Measurements from ENCODE around the gene GORASP1. TPM values are rescaled to one million over a fixed set of nuclear protein-coding genes. Genes with fewer than 3 reads are reported as not detected.
"Not testable (repeated sequence)": the region's sequence is repeated elsewhere in the genome, so short reads cannot be mapped to it uniquely, and the experiment has no call there.

GORASP1 gene
- polyA plus RNA-seq, 2 donors, result 30.9 to 32.0 TPM

DNA sequence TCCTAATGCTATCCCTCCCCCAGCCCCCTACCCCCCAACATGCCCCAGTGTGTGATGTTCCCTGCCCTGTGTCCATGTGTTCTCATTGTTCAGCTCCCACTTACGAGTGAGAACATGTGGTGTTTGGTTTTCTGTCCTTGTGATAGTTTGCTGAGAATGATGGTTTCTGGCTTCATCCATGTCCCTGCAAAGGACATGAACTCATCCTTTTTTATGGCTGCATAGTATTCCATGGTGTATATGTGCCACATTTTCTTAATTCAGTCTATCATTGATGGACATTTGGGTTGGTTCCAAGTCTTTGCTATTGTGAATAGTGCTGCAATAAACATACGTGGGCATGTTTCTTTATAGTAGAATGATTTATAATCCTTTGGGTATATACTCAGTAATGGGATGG is 46.2 kb downstream of the GORASP1 start:
- not testable (repeated sequence) for H3K27ac ChIP-seq (ENCODE audit: low read depth in 2 of 2, low read length in 1 of 2); H3K27me3 ChIP-seq (ENCODE audit: control insufficient read depth in 1 of 2, insufficient read depth in 2 of 2, low read length in 2 of 2); H3K9me3 ChIP-seq (ENCODE audit: control insufficient read depth in 2 of 2, insufficient read depth in 1 of 2, low read depth in 1 of 2, low read length in 1 of 2); H3K36me3 ChIP-seq (ENCODE audit: control insufficient read depth in 2 of 2, insufficient read depth in 2 of 2, low read length in 1 of 2); H3K4me3 ChIP-seq (ENCODE audit: low read depth in 1 of 2, low read length in 2 of 2); H3K4me1 ChIP-seq (ENCODE audit: control insufficient read depth in 2 of 2, insufficient read depth in 2 of 2, low read length in 1 of 2)
- 79 to 82% methylated on average over 2 of the region's 2 CpGs for WGBS, 2 donors

DNA sequence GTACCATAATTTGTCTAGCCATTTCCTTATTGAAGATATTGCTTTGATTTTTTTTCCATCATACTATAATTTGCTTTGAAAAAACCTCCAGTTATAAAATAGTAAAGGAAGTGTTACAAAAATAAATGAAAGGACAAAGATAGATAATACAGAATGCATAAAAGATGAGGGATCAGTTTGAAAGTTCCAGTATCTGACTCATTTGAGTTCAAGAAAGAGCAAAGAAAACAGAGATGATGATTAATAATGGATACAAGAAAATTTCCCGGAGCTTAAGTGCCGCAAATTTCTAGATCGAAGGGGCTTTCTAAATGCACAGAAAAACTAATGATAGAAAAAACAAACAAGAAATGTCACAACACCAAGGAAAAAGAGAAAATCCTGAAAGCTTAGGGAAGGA is 51.3 kb downstream of the GORASP1 start:
- Histone ChIP-seq H3K4me1 (ENCODE audit: control insufficient read depth in 2 of 2, insufficient read depth in 2 of 2, low read length in 1 of 2) (peaks cover 0 to 2% of the 10 kb centered on the region in 2 donors), H3K36me3 (ENCODE audit: control insufficient read depth in 2 of 2, insufficient read depth in 2 of 2, low read length in 1 of 2) (no peaks in the 10 kb centered on the region), H3K4me3 (ENCODE audit: low read depth in 1 of 2, low read length in 2 of 2) (no peak overlapping the region), H3K27ac (ENCODE audit: low read depth in 2 of 2, low read length in 1 of 2) (no peak overlapping the region), H3K27me3 (ENCODE audit: control insufficient read depth in 1 of 2, insufficient read depth in 2 of 2, low read length in 2 of 2) (no peaks in the 10 kb centered on the region), H3K9me3 (ENCODE audit: control insufficient read depth in 2 of 2, insufficient read depth in 1 of 2, low read depth in 1 of 2, low read length in 1 of 2) (no peaks in the 10 kb centered on the region)
- WGBS, 2 donors, result 55 to 73% methylated on average over 3 of the region's 3 CpGs

DNA sequence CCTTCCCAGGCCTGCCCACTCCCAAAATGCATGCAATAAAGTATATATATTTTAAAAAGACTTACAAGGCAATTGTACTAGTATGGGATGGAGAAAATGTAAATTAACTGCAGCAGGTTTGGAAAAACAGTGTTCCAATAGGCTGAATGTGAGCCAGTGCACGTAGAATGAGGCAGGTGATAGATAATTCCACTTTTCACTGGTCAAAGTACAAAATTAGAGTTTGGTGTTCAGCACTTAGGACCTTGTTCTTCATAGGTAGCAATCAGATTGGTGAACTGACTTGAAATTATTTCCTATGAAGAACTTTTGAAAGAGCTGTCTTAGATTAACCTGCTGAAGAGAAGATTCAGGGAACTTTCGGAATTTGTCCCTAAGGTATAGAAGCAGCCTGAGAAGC is 53.7 kb downstream of the GORASP1 start:
- H3K4me1 ChIP-seq (ENCODE audit: control insufficient read depth in 2 of 2, insufficient read depth in 2 of 2, low read length in 1 of 2), result peaks cover 0 to 2% of the 10 kb centered on the region in 2 donors
- no peaks in the 10 kb centered on the region for H3K27me3 ChIP-seq (ENCODE audit: control insufficient read depth in 1 of 2, insufficient read depth in 2 of 2, low read length in 2 of 2)
- no peak overlapping the region for H3K27ac ChIP-seq (ENCODE audit: low read depth in 2 of 2, low read length in 1 of 2)
- no peaks in the 10 kb centered on the region for H3K36me3 ChIP-seq (ENCODE audit: control insufficient read depth in 2 of 2, insufficient read depth in 2 of 2, low read length in 1 of 2)
- no peak overlapping the region for H3K4me3 ChIP-seq (ENCODE audit: low read depth in 1 of 2, low read length in 2 of 2)
- no peaks in the 10 kb centered on the region for H3K9me3 ChIP-seq (ENCODE audit: control insufficient read depth in 2 of 2, insufficient read depth in 1 of 2, low read depth in 1 of 2, low read length in 1 of 2)
- 83 to 88% methylated on average over 2 of the region's 2 CpGs for WGBS, 2 donors

DNA sequence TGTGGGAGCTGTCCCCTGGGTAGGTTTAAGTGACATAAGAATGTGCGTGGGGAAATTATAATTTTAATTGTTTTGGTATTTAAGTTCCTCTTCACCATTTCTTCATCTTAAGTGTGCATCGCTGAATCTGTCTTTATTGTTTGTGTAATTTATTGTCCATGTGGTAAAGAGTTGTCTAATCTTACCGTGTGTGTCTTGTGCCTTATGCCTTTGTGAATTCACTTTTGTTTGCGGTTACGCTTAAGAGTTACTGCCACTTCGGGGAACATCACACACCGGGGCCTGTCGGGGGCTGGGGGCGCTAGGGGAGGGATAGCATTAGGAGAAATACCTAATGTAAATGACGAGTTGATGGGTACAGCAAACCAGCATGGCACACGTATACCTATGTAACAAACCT is 54.8 kb downstream of the GORASP1 start:
- Histone ChIP-seq H3K27me3 (ENCODE audit: control insufficient read depth in 1 of 2, insufficient read depth in 2 of 2, low read length in 2 of 2) (no peaks in the 10 kb centered on the region), H3K4me1 (ENCODE audit: control insufficient read depth in 2 of 2, insufficient read depth in 2 of 2, low read length in 1 of 2) (no peaks in the 10 kb centered on the region), H3K36me3 (ENCODE audit: control insufficient read depth in 2 of 2, insufficient read depth in 2 of 2, low read length in 1 of 2) (no peaks in the 10 kb centered on the region), H3K9me3 (ENCODE audit: control insufficient read depth in 2 of 2, insufficient read depth in 1 of 2, low read depth in 1 of 2, low read length in 1 of 2) (no peaks in the 10 kb centered on the region), H3K4me3 (ENCODE audit: low read depth in 1 of 2, low read length in 2 of 2) (peak overlapping the region; percentile 68 to 85), H3K27ac (ENCODE audit: low read depth in 2 of 2, low read length in 1 of 2) (no peak overlapping the region)
- 2 to 4% methylated on average over 11 of the region's 11 CpGs for WGBS, 2 donors

DNA sequence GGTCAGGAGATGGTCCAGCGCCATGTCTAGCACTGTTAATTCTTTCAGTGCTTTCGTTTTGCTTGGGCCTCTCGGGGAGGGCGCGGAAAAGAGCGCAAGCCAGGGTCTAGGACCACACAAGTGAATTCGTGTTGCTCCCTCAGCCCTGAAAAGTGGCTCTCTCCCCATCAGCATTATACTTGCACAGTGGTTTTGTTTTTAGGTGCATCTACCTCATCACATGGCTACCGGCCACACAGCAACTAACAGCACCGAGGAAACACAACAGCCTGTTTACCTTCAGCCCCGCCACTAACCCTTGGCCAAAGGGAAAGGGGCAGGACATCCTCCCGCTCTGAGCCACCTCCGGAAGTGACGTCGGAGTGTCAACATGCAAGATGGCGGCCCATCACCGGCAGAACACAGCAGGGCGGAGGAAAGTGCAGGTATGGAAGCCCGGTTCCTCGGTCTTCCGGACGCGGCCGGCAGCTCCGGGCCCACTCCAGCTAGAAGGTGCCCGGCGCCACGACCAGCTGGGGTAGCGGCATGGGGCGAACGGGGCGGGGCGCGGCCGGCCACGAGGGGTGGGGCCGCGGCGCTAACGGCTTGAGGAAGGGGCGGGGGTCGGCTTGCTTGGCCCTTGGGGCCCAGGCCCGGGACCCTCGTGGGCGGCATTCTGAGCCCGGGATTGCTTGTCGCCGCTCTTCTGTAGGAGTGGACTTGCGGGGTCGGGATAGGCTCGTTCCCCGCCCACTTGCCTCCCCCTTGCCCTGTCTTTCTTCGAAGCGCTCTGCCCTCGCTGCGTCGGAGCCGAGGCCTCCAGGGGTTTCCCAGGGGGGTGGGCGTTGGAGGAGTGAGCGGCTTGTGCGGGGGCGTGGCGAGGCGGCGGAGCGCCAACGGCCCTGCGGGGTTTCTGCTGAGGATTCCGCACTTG is 55.5 kb downstream of the GORASP1 start, which contains the start of the genes SCN11A and WDR48:
Gene SCN11A (minus strand): TSS at position 296 of the 913 bp plus-strand sequence. CDS start 101,582 bp downstream, outside the sequence.
Gene WDR48 (plus strand): TSS at position 368 of the 913 bp plus-strand sequence. CDS start 10 bp downstream, at position 378.
- WGBS, 2 donors, result 1% methylated on average over 68 of the region's 68 CpGs
- Histone ChIP-seq H3K9me3 (ENCODE audit: control insufficient read depth in 2 of 2, insufficient read depth in 1 of 2, low read depth in 1 of 2, low read length in 1 of 2) (no peaks in the 10 kb centered on the region), H3K4me1 (ENCODE audit: control insufficient read depth in 2 of 2, insufficient read depth in 2 of 2, low read length in 1 of 2) (no peaks in the 10 kb centered on the region), H3K27me3 (ENCODE audit: control insufficient read depth in 1 of 2, insufficient read depth in 2 of 2, low read length in 2 of 2) (no peaks in the 10 kb centered on the region), H3K27ac (ENCODE audit: low read depth in 2 of 2, low read length in 1 of 2) (peak within 1 kb of the TSS; percentile 66 to 91), H3K36me3 (ENCODE audit: control insufficient read depth in 2 of 2, insufficient read depth in 2 of 2, low read length in 1 of 2) (no peaks in the 10 kb centered on the region), H3K4me3 (ENCODE audit: low read depth in 1 of 2, low read length in 2 of 2) (peak within 1 kb of the TSS; percentile 68 to 85)

DNA sequence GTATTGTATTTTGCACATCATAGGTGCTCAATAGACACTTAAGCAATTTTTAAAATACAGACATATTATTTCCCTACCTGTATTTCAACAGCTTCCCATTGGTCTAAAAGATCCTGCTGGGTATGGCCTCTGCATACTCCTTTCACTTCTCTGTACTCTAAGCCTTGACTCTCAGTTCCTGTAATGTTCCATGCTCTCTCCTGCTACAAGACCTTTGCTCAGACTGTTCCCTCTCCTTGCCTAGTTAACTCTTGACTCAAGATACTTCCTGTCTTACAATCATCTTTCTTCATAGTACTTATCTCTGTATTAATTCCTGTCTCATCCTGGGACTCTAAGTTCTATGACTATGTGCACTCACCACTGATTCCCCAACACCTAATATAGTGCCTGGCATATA is 57.4 kb downstream of the GORASP1 start:
- H3K27ac ChIP-seq (ENCODE audit: low read depth in 2 of 2, low read length in 1 of 2), result no peak overlapping the region
- no peaks in the 10 kb centered on the region for H3K36me3 ChIP-seq (ENCODE audit: control insufficient read depth in 2 of 2, insufficient read depth in 2 of 2, low read length in 1 of 2)
- H3K9me3 ChIP-seq (ENCODE audit: control insufficient read depth in 2 of 2, insufficient read depth in 1 of 2, low read depth in 1 of 2, low read length in 1 of 2), result no peaks in the 10 kb centered on the region
- no peaks in the 10 kb centered on the region for H3K4me1 ChIP-seq (ENCODE audit: control insufficient read depth in 2 of 2, insufficient read depth in 2 of 2, low read length in 1 of 2)
- H3K4me3 ChIP-seq (ENCODE audit: low read depth in 1 of 2, low read length in 2 of 2), result no peak overlapping the region
- no peaks in the 10 kb centered on the region for H3K27me3 ChIP-seq (ENCODE audit: control insufficient read depth in 1 of 2, insufficient read depth in 2 of 2, low read length in 2 of 2)

Other genes with a start within 250 kb of the GORASP1 start
- under 1 TPM in 1 of 2 donors, not detected in 1; 0.02 TPM for gene SCN11A, start 55.7 kb downstream of the GORASP1 start, polyA plus RNA-seq
- 10 to 100 TPM in 1 of 2 donors, 1 to 10 TPM in 1; 7.3 to 10.4 TPM for gene WDR48, start 55.6 kb downstream of the GORASP1 start, polyA plus RNA-seq
- gene TTC21A, start 53 bp upstream of the GORASP1 start, polyA plus RNA-seq, result 1 to 10 TPM; 1.8 to 5.6 TPM
- gene CSRNP1, start 46.0 kb upstream of the GORASP1 start, polyA plus RNA-seq, result 10 to 100 TPM; 16.8 to 21.4 TPM
- gene XIRP1, start 85.0 kb upstream of the GORASP1 start, polyA plus RNA-seq, result under 1 TPM; 0.07 to 0.10 TPM
- gene CX3CR1, start 172.4 kb upstream of the GORASP1 start, polyA plus RNA-seq, result under 1 TPM; 0.14 to 0.21 TPM
- gene CCR8, start 222.1 kb upstream of the GORASP1 start, polyA plus RNA-seq, result under 1 TPM in 1 of 2 donors, not detected in 1; 0.06 TPM